HepG2 (cell line): Measurements from ENCODE around the gene INPP5K. TPM values are rescaled to one million over a fixed set of nuclear protein-coding genes. Genes with fewer than 3 reads are reported as not detected.

Source experiments
- FOSL2 ChIP-seq: sonication (generic); formaldehyde crosslinking; IDR thresholded peaks from 2 replicates; pipeline ENCODE4 v1.4.0; 2020; ENCODE audit warnings: missing genetic modification reagents
- FOXO1 ChIP-seq: sonication (generic); formaldehyde crosslinking; IDR thresholded peaks from 2 replicates; pipeline ENCODE4 v1.4.0; 2020; ENCODE audit warnings: missing genetic modification reagents
- HNF4A ChIP-seq: sonication (generic); formaldehyde crosslinking; IDR thresholded peaks from 2 replicates; pipeline ENCODE4 v1.4.0; 2020; ENCODE audit warnings: missing genetic modification reagents
- HNRNPL ChIP-seq: fragments of 200-400 bp; formaldehyde crosslinking; IDR thresholded peaks from 2 replicates; pipeline ENCODE4 v1.6.1; 2017; ENCODE audit warnings: mild to moderate bottlenecking, low read depth, low read length
- JUND ChIP-seq: sonication (generic); formaldehyde crosslinking; IDR thresholded peaks from 2 replicates; pipeline ENCODE4 v1.8.0; 2022; ENCODE audit warnings: mild to moderate bottlenecking, missing genetic modification reagents
- MYPOP ChIP-seq: sonication (generic); formaldehyde crosslinking; IDR thresholded peaks from 2 replicates; pipeline ENCODE4 v1.8.1; 2023; ENCODE audit warnings: mild to moderate bottlenecking, moderate library complexity, missing genetic modification reagents
- NFATC3 ChIP-seq: sonication (generic); formaldehyde crosslinking; IDR thresholded peaks from 2 replicates; pipeline ENCODE4 v1.5.1; 2020; ENCODE audit warnings: mild to moderate bottlenecking, missing genetic modification reagents
- NR2F2 ChIP-seq: IDR thresholded peaks from 2 replicates; pipeline ENCODE4 v1.6.1; 2012; ENCODE audit warnings: low read depth, inconsistent platforms, borderline replicate concordance
- SAP130 ChIP-seq: IDR thresholded peaks from 2 replicates; pipeline ENCODE4 v1.6.1; 2016; ENCODE audit warnings: low read depth
- ZBTB1 ChIP-seq: sonication (generic); formaldehyde crosslinking; IDR thresholded peaks from 2 replicates; pipeline ENCODE4 v1.4.0; 2020; ENCODE audit warnings: missing genetic modification reagents, borderline replicate concordance
- ZNF10 ChIP-seq: sonication (generic); formaldehyde crosslinking; IDR thresholded peaks from 2 replicates; pipeline ENCODE4 v1.4.0; 2020; ENCODE audit warnings: mild to moderate bottlenecking, low read depth, missing genetic modification reagents, borderline replicate concordance
- ZNF281 ChIP-seq: sonication (generic); formaldehyde crosslinking; IDR thresholded peaks from 2 replicates; pipeline ENCODE4 v1.4.0; 2020; ENCODE audit warnings: missing genetic modification reagents, borderline replicate concordance
- ZNF318 ChIP-seq: sonication (generic); formaldehyde crosslinking; IDR thresholded peaks from 2 replicates; pipeline ENCODE4 v1.4.0; 2020; ENCODE audit warnings: mild to moderate bottlenecking, missing genetic modification reagents
- ZNF350 ChIP-seq: sonication (generic); formaldehyde crosslinking; IDR thresholded peaks from 2 replicates; pipeline ENCODE4 v1.4.0; 2020; ENCODE audit warnings: mild to moderate bottlenecking, low read depth, missing genetic modification reagents, borderline replicate concordance
- ZNF44 ChIP-seq: sonication (generic); formaldehyde crosslinking; IDR thresholded peaks from 2 replicates; pipeline ENCODE4 v1.5.1; 2020; ENCODE audit warnings: mild to moderate bottlenecking, missing genetic modification reagents
- ZNF737 ChIP-seq: sonication (generic); formaldehyde crosslinking; IDR thresholded peaks from 2 replicates; pipeline ENCODE4 v1.5.0; 2020; ENCODE audit warnings: missing genetic modification reagents, mild to moderate bottlenecking, borderline replicate concordance
- ZNF790 ChIP-seq: sonication (generic); formaldehyde crosslinking; IDR thresholded peaks from 2 replicates; pipeline ENCODE4 v1.8.0; 2022; ENCODE audit warnings: missing genetic modification reagents, mild to moderate bottlenecking, borderline replicate concordance
- polyA plus RNA-seq, 8 experiments: library from polyadenylated mRNA; depleted of rRNA in 3 of 8; stranded (reverse) in 7 of 8; unstranded in 1 of 8; fragments of >200 nt; fragmentation: Illumina TruSeq in 4 of 8; extraction: Trizol in 4 of 8; gene quantifications; 2 replicates each; pipeline versions ENCODE4 v1.2.1 to v1.2.3, GENCODE V29; 2011 to 2016; ENCODE audit warnings: low read depth in 4 of 8, missing spikeins in 1 of 8, mixed read lengths in 1 of 8; ENCODE audit not compliant: insufficient read depth in 1 of 8
- total RNA-seq, 5 experiments: library from RNA; depleted of rRNA; stranded (reverse); fragments of >200 nt; fragmentation: Illumina TruSeq; extraction: Trizol; gene quantifications; 2 replicates each; pipeline ENCODE4 v1.2.3, GENCODE V29; 2016; ENCODE audit warnings: low read depth in 1 of 5
- TF ChIP-seq, protein P1 (sequence below): sonication (generic); formaldehyde crosslinking; IDR thresholded peaks from 2 replicates; pipeline ENCODE4 v1.4.0; 2020; ENCODE audit warnings: missing genetic modification reagents; ENCODE audit errors: not compliant biosample characterization

INPP5K gene
- total and polyA plus RNA-seq, 2 of the 13 experiments (the other 11 are each of a cell fraction or from before 2014, with no cell fraction given), result 4.8 to 9.6 TPM

DNA sequence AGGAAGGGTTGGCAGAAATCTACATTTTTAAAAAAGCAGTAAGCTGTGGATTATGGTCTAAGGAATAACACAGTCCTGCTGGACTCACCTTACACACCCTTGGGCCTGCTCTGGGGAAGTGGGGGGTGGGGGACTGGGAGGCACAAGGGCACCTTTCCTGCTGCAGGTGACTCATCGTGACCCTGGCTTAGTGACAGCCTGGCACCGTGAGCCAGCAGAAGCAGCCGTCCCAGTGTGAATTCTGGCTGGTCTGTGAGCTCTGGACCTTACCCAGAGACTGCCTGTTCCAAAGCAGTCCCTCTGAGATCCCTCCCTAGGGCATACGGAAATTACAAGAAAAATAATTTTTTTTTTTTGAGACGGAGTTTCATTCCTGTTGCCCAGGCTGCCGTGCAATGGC is 56.2 kb downstream of the INPP5K start (continued):
- TF ChIP-seq MYPOP (CRISPR knock-in tag) (no peak), ZNF281 (CRISPR knock-in tag) (peak; percentile 76), SAP130 (CRISPR knock-in tag) (peak; percentile 53), FOXO1 (CRISPR knock-in tag) (no peak), ZNF790 (CRISPR knock-in tag) (no peak), ZNF737 (CRISPR knock-in tag) (no peak), ZNF350 (CRISPR knock-in tag) (no peak), JUND (0 out of 2 replicates have a peak, but pooled peaks have one; percentile 23), ZBTB1 (CRISPR knock-in tag) (no peak), NFATC3 (CRISPR knock-in tag) (no peak), HNRNPL (0 out of 2 replicates have a peak, but pooled peaks have one; percentile 66), ZNF10 (CRISPR knock-in tag) (no peak), ZNF44 (CRISPR knock-in tag) (no peak), HNF4A (CRISPR knock-in tag) (peak; percentile 32; the same call in 1 of the 2 replicates), NR2F2 (no peak), ZNF318 (CRISPR knock-in tag) (no peak), FOSL2 (CRISPR knock-in tag) (peak; percentile 92)
- TF ChIP-seq, protein P1, sequence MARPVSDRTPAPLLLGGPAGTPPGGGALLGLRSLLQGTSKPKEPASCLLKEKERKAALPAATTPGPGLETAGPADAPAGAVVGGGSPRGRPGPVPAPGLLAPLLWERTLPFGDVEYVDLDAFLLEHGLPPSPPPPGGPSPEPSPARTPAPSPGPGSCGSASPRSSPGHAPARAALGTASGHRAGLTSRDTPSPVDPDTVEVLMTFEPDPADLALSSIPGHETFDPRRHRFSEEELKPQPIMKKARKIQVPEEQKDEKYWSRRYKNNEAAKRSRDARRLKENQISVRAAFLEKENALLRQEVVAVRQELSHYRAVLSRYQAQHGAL (CRISPR knock-in tag), result no peak
